Calu3 (cell line): ENCODE data around the gene BRD3. TPM values are rescaled to one million over a fixed set of nuclear protein-coding genes. Genes with fewer than 3 reads are reported as not detected.

ENCODE experiments used
- BruUV-seq: library from RNA; stranded (reverse); fragments of 400-500 nt; replicated peaks from 2 replicates; lab custom pipeline; 2021; lab: Mats Ljungman, UMichigan
- CTCF ChIA-PET: fragments of 300-600 bp; sonication (Branson Sonifier 250); formaldehyde crosslinking; loops from one replicate; lab custom pipeline; 2022; ENCODE audit warnings: antibody characterized with exemption; lab: Charles Lee
- DNase-seq: peaks from one replicate; pipeline ENCODE4 v3.0.0; 2022
- H3K27ac Mint-ChIP-seq: one replicate; pipeline ENCODE4 v1.8.0; 2022; ENCODE audit warnings: mixed read lengths; ENCODE audit not compliant: unreplicated experiment
- H3K27me3 Mint-ChIP-seq: one replicate; pipeline ENCODE4 v1.8.0; 2022; ENCODE audit warnings: mixed read lengths; ENCODE audit not compliant: unreplicated experiment
- H3K36me3 Mint-ChIP-seq: one replicate; pipeline ENCODE4 v1.8.0; 2022; ENCODE audit warnings: mild to moderate bottlenecking, moderate library complexity, mixed read lengths; ENCODE audit not compliant: insufficient read depth, unreplicated experiment
- H3K4me1 Mint-ChIP-seq: one replicate; pipeline ENCODE4 v1.8.0; 2022; ENCODE audit warnings: mild to moderate bottlenecking, low read depth, mixed read lengths; ENCODE audit not compliant: unreplicated experiment
- H3K4me3 Mint-ChIP-seq: one replicate; pipeline ENCODE4 v1.8.0; 2022; ENCODE audit warnings: mild to moderate bottlenecking, low read depth, moderate library complexity, mixed read lengths; ENCODE audit not compliant: unreplicated experiment
- H3K9me3 Mint-ChIP-seq: one replicate; pipeline ENCODE4 v1.8.0; 2022; ENCODE audit warnings: low read depth, mixed read lengths; ENCODE audit not compliant: unreplicated experiment
- CTCF ChIP-seq: fragments of 200-600 bp; IDR thresholded peaks from one replicate; pipeline ENCODE4 v1.8.0; 2022; ENCODE audit warnings: antibody characterized with exemption; ENCODE audit not compliant: unreplicated experiment
- intact Hi-C: fragments of 100-400 bp; cut with micrococcal nuclease; formaldehyde crosslinking; loops from one replicate; pipeline ENCODE4 v1.10.0; 2022; ENCODE audit not compliant: unreplicated experiment
- total RNA-seq: library from RNA; stranded (reverse); gene quantifications from 2 replicates; pipeline ENCODE4 v1.2.3, GENCODE V29; 2022

BRD3 gene
- total RNA-seq, 1 experiment from 2014 or later = 30.8 TPM

GRCh38 chr9:134030821-134031470 lies 36.9 kb downstream of the BRD3 start:
- H3K9me3 Mint-ChIP-seq = no peaks in the 10 kb centered on the region
- TF ChIP-seq CTCF = no peak
- no peak for DNase-seq
- no peaks in the 10 kb centered on the region for H3K4me1 Mint-ChIP-seq
- H3K27me3 Mint-ChIP-seq = no peaks in the 10 kb centered on the region
- CTCF ChIA-PET = interaction anchor here (0.7 kb wide), 1 partner anchor 145 kb away, joined by 5 read pairs; no protein-coding TSS in a partner anchor
- H3K27ac Mint-ChIP-seq = no peak overlapping the region
- intact Hi-C loops = no loop called here
- no TSS peak for BruUV-seq
- peaks cover 36% of the 10 kb centered on the region for H3K36me3 Mint-ChIP-seq
- no peak overlapping the region for H3K4me3 Mint-ChIP-seq

- no peak overlapping the region for H3K4me3 Mint-ChIP-seq
- H3K27ac Mint-ChIP-seq = no peak overlapping the region
- H3K4me1 Mint-ChIP-seq = no peaks in the 10 kb centered on the region
- peaks cover 46% of the 10 kb centered on the region for H3K36me3 Mint-ChIP-seq
- no peak for TF ChIP-seq CTCF
- CTCF ChIA-PET = interaction anchor here (0.7 kb wide), 1 partner anchor 143 kb away, joined by 5 read pairs; no protein-coding TSS in a partner anchor
- H3K27me3 Mint-ChIP-seq = no peaks in the 10 kb centered on the region
- DNase-seq = no peak
- BruUV-seq = no TSS peak
- no peaks in the 10 kb centered on the region for H3K9me3 Mint-ChIP-seq
- intact Hi-C loops = no loop called here
Observed at GRCh38 chr9:134029248-134030226, 38.3 kb downstream of the BRD3 start.

GRCh38 chr9:134028575-134029247 lies 39.1 kb downstream of the BRD3 start:
- CTCF ChIA-PET = no interaction called here

More at GRCh38 chr9:134028575-134029247, 39.1 kb downstream of the BRD3 start:
- BruUV-seq = no TSS peak
- H3K36me3 Mint-ChIP-seq = peaks cover 45% of the 10 kb centered on the region
- no peak overlapping the region for H3K4me3 Mint-ChIP-seq
- TF ChIP-seq CTCF = no peak
- no peaks in the 10 kb centered on the region for H3K4me1 Mint-ChIP-seq
- H3K27ac Mint-ChIP-seq = no peak overlapping the region
- H3K27me3 Mint-ChIP-seq = no peaks in the 10 kb centered on the region
- no peaks in the 10 kb centered on the region for H3K9me3 Mint-ChIP-seq
- DNase-seq = no peak
- intact Hi-C loops = no loop called here
